ENCODE data around the gene TCF4.

Gene TCF4

GRCh38 chr18:55504808-55505207, 83.2 kb downstream of the TCF4 start:
- H3K27ac ChIP-seq = no peak overlapping the region
- TF ChIP-seq CTCF (conservative IDR thresholded peaks at IDR 0.05) = no peak

- H3K27ac ChIP-seq = no peak overlapping the region
- TF ChIP-seq CTCF (conservative IDR thresholded peaks at IDR 0.05) = no peak
Observed at GRCh38 chr18:55503167-55503820, 84.7 kb downstream of the TCF4 start.

- no peak overlapping the region for H3K27ac ChIP-seq
Observed at GRCh38 chr18:55501982-55502710, 85.8 kb downstream of the TCF4 start.

GRCh38 chr18:55501579-55501978, 86.4 kb downstream of the TCF4 start:
- no peak overlapping the region for H3K27ac ChIP-seq
- TF ChIP-seq CTCF (conservative IDR thresholded peaks at IDR 0.05) = no peak

More at GRCh38 chr18:55501982-55502710, 85.8 kb downstream of the TCF4 start:
- TF ChIP-seq CTCF (conservative IDR thresholded peaks at IDR 0.05) = no peak

- no peak for TF ChIP-seq CTCF (conservative IDR thresholded peaks at IDR 0.05)
- H3K27ac ChIP-seq = no peak overlapping the region
Observed at GRCh38 chr18:55500316-55501086, 87.5 kb downstream of the TCF4 start.

- H3K27ac ChIP-seq = no peak overlapping the region
- no peak for TF ChIP-seq CTCF (conservative IDR thresholded peaks at IDR 0.05)
Observed at GRCh38 chr18:55499526-55499925, 88.5 kb downstream of the TCF4 start.

GRCh38 chr18:55497825-55498403, 90.1 kb downstream of the TCF4 start:
- H3K27ac ChIP-seq = no peak overlapping the region
- TF ChIP-seq CTCF (conservative IDR thresholded peaks at IDR 0.05) = no peak
